Large intestine (tissue), 1 donor: ENCODE data around the gene AVPI1. TPM values are rescaled to one million over a fixed set of nuclear protein-coding genes. Genes with fewer than 3 reads are reported as not detected.

Experiments
- polyA plus RNA-seq: library from polyadenylated mRNA; unstranded; fragments of 120-200 nt; gene quantifications from one replicate; pipeline ENCODE4 v1.2.1, GENCODE V29; 2013

Gene AVPI1
- polyA plus RNA-seq, 1 donor: 56.5 TPM

Other genes with a start within 250 kb of the AVPI1 start
- 39.1 TPM for gene EXOSC1, start 241.2 kb downstream of the AVPI1 start, polyA plus RNA-seq
- 30.7 TPM for gene ZDHHC16, start 241.1 kb downstream of the AVPI1 start, polyA plus RNA-seq
- gene MMS19, start 188.8 kb downstream of the AVPI1 start, polyA plus RNA-seq: 62.5 TPM
- 4.1 TPM for gene UBTD1, start 188.3 kb downstream of the AVPI1 start, polyA plus RNA-seq
- 0.13 TPM for gene ANKRD2, start 114.5 kb downstream of the AVPI1 start, polyA plus RNA-seq
- gene HOGA1, start 102.9 kb downstream of the AVPI1 start, polyA plus RNA-seq: 3.2 TPM
- 0.09 TPM for gene C10orf62, start 97.5 kb downstream of the AVPI1 start, polyA plus RNA-seq
- gene MORN4, start 53.7 kb downstream of the AVPI1 start, polyA plus RNA-seq: 18.7 TPM
- 37.4 TPM for gene PI4K2A, start 46.6 kb downstream of the AVPI1 start, polyA plus RNA-seq
- 32.9 TPM for gene MARVELD1, start 26.5 kb upstream of the AVPI1 start, polyA plus RNA-seq
- gene ZFYVE27, start 49.9 kb upstream of the AVPI1 start, polyA plus RNA-seq: 51.2 TPM
- 25.0 TPM for gene SFRP5, start 84.8 kb upstream of the AVPI1 start, polyA plus RNA-seq
- gene GOLGA7B, start 162.6 kb upstream of the AVPI1 start, polyA plus RNA-seq: 3.9 TPM